ENCODE results near the gene PLS3. TPM values are rescaled to one million over a fixed set of nuclear protein-coding genes. Genes with fewer than 3 reads are reported as not detected.

The PLS3 gene
- total RNA-seq, 3 donors from 2014 or later (not counting 1 experiment from before 2014, with no cell fraction given) = 0.54 TPM; not detected in 2

GRCh38 chrX:115622534-115622933 is 61.6 kb downstream of the PLS3 start:
- H3K4me1 ChIP-seq (ENCODE audit: control insufficient read depth, insufficient read depth, low read length) = no peaks in the 10 kb centered on the region
- ATAC-seq (no peak), DNase-seq (no peak)
- Mint-ChIP-seq H3K9me3 (no peaks in the 10 kb centered on the region), H3K27me3 (ENCODE audit: low read depth in 2 of 2) (peaks cover 0 to 17% of the 10 kb centered on the region in 2 donors), H3K4me1 (no peaks in the 10 kb centered on the region), H3K36me3 (no peaks in the 10 kb centered on the region), H3K4me3 (no peak overlapping the region), H3K27ac (no peak overlapping the region)
- no peak for TF ChIP-seq CTCF (IDR thresholded peaks at IDR 0.05)
- no peaks in the 10 kb centered on the region for H3K9me3 ChIP-seq (ENCODE audit: control insufficient read depth, insufficient read depth, low read length)
- H3K27me3 ChIP-seq (ENCODE audit: control insufficient read depth, insufficient read depth, low read length) = no peaks in the 10 kb centered on the region
- no peaks in the 10 kb centered on the region for H3K36me3 ChIP-seq (ENCODE audit: control insufficient read depth, insufficient read depth, low read length)
- 100% methylated on average over 1 of the region's 4 CpGs for WGBS (ENCODE audit: insufficient coverage)
- intact Hi-C loops (cut with micrococcal nuclease) = no loop called here
- no peak overlapping the region for H3K4me3 ChIP-seq (ENCODE audit: low read length)
- H3K27ac ChIP-seq (ENCODE audit: low read length) = no peak overlapping the region

GRCh38 chrX:115624916-115625315 is 63.9 kb downstream of the PLS3 start:
- Histone ChIP-seq H3K4me3 (ENCODE audit: low read length) (no peak overlapping the region), H3K36me3 (ENCODE audit: control insufficient read depth, insufficient read depth, low read length) (no peaks in the 10 kb centered on the region), H3K27me3 (ENCODE audit: control insufficient read depth, insufficient read depth, low read length) (no peaks in the 10 kb centered on the region), H3K4me1 (ENCODE audit: control insufficient read depth, insufficient read depth, low read length) (no peaks in the 10 kb centered on the region), H3K27ac (ENCODE audit: low read length) (no peak overlapping the region), H3K9me3 (ENCODE audit: control insufficient read depth, insufficient read depth, low read length) (no peaks in the 10 kb centered on the region)
- no peaks in the 10 kb centered on the region for H3K4me1 Mint-ChIP-seq
- no peaks in the 10 kb centered on the region for H3K36me3 Mint-ChIP-seq
- TF ChIP-seq CTCF (IDR thresholded peaks at IDR 0.05) = no peak
- ATAC-seq = no peak
- H3K27me3 Mint-ChIP-seq (ENCODE audit: low read depth in 2 of 2) = peaks cover 0 to 19% of the 10 kb centered on the region in 2 donors
- DNase-seq = no peak
- no CpG with 5 or more reads among the region's 1 CpG for WGBS (ENCODE audit: insufficient coverage)
- H3K4me3 Mint-ChIP-seq = no peak overlapping the region
- no peaks in the 10 kb centered on the region for H3K9me3 Mint-ChIP-seq
- H3K27ac Mint-ChIP-seq = no peak overlapping the region
- intact Hi-C loops (cut with micrococcal nuclease) = no loop called here

- intact Hi-C loops (cut with micrococcal nuclease) = no loop called here
- Histone ChIP-seq H3K4me3 (ENCODE audit: low read length) (no peak overlapping the region), H3K4me1 (ENCODE audit: control insufficient read depth, insufficient read depth, low read length) (no peaks in the 10 kb centered on the region), H3K27me3 (ENCODE audit: control insufficient read depth, insufficient read depth, low read length) (no peaks in the 10 kb centered on the region), H3K9me3 (ENCODE audit: control insufficient read depth, insufficient read depth, low read length) (no peaks in the 10 kb centered on the region), H3K36me3 (ENCODE audit: control insufficient read depth, insufficient read depth, low read length) (no peaks in the 10 kb centered on the region), H3K27ac (ENCODE audit: low read length) (no peak overlapping the region)
- H3K4me3 Mint-ChIP-seq = no peak overlapping the region
- ATAC-seq (no peak), DNase-seq (no peak)
- no peaks in the 10 kb centered on the region for H3K36me3 Mint-ChIP-seq
- TF ChIP-seq CTCF (IDR thresholded peaks at IDR 0.05) = no peak
- no peaks in the 10 kb centered on the region for H3K4me1 Mint-ChIP-seq
- H3K27ac Mint-ChIP-seq = no peak overlapping the region
- H3K9me3 Mint-ChIP-seq = no peaks in the 10 kb centered on the region
- H3K27me3 Mint-ChIP-seq (ENCODE audit: low read depth in 2 of 2) = peaks cover 0 to 24% of the 10 kb centered on the region in 2 donors
- WGBS (ENCODE audit: insufficient coverage) = 100% methylated on average over 1 of the region's 6 CpGs
Observed at GRCh38 chrX:115625572-115626301, 64.8 kb downstream of the PLS3 start.

GRCh38 chrX:115630204-115630603 is 69.2 kb downstream of the PLS3 start:
- ATAC-seq = no peak
- no peaks in the 10 kb centered on the region for H3K4me1 ChIP-seq (ENCODE audit: control insufficient read depth, insufficient read depth, low read length)
- H3K36me3 ChIP-seq (ENCODE audit: control insufficient read depth, insufficient read depth, low read length) = no peaks in the 10 kb centered on the region
- no peak for TF ChIP-seq CTCF (IDR thresholded peaks at IDR 0.05)
- Mint-ChIP-seq H3K27me3 (ENCODE audit: low read depth in 2 of 2) (peaks cover 0 to 11% of the 10 kb centered on the region in 2 donors), H3K27ac (no peak overlapping the region), H3K4me1 (no peaks in the 10 kb centered on the region), H3K36me3 (no peaks in the 10 kb centered on the region), H3K4me3 (no peak overlapping the region), H3K9me3 (no peaks in the 10 kb centered on the region)
- H3K27ac ChIP-seq (ENCODE audit: low read length) = no peak overlapping the region
- intact Hi-C loops (cut with micrococcal nuclease) = no loop called here
- H3K9me3 ChIP-seq (ENCODE audit: control insufficient read depth, insufficient read depth, low read length) = no peaks in the 10 kb centered on the region
- no peaks in the 10 kb centered on the region for H3K27me3 ChIP-seq (ENCODE audit: control insufficient read depth, insufficient read depth, low read length)
- no peak for DNase-seq
- 98% methylated on average over 2 of the region's 2 CpGs for WGBS (ENCODE audit: insufficient coverage)
- H3K4me3 ChIP-seq (ENCODE audit: low read length) = no peak overlapping the region

Measured in natural killer cell (primary cell).